Activated naive CD8-positive, alpha-beta T cell treated with anti-CD3 and anti-CD28 coated beads, Interleukin-2, amount 10 ng/mL, durations not matched to agents 7 days and 5 days (primary cell): ENCODE results near the gene KCNJ9. TPM values are rescaled to one million over a fixed set of nuclear protein-coding genes. Genes with fewer than 3 reads are reported as not detected.
"Not testable (repeated sequence)": the region's sequence is repeated elsewhere in the genome, so short reads cannot be mapped to it uniquely, and the experiment has no call there.

Source experiments
- ATAC-seq: fragments of 150-1000 bp; cut with Tn5 transposase; one replicate; pipeline ENCODE4 v1.10.0; 2021; ENCODE audit warnings: low read depth, moderate library complexity
- POLR2A ChIA-PET: fragments of 350-600 bp; sonication (Branson Sonifier 250); formaldehyde crosslinking; loops from one replicate; lab custom pipeline; 2021; ENCODE audit warnings: antibody characterized with exemption; lab: Charles Lee
- DNase-seq: peaks from one replicate; pipeline ENCODE4 v3.0.0; 2021
- H3K27ac Mint-ChIP-seq: one replicate; pipeline ENCODE4 v1.8.0; 2022; ENCODE audit warnings: mild to moderate bottlenecking, mixed read lengths
- H3K27me3 Mint-ChIP-seq: one replicate; pipeline ENCODE4 v1.8.0; 2022; ENCODE audit warnings: mild to moderate bottlenecking, moderate library complexity, mixed read lengths
- H3K36me3 Mint-ChIP-seq: one replicate; pipeline ENCODE4 v1.8.0; 2021; ENCODE audit warnings: mild to moderate bottlenecking, mixed read lengths
- H3K4me1 Mint-ChIP-seq: one replicate; pipeline ENCODE4 v1.8.0; 2021; ENCODE audit warnings: mixed read lengths
- H3K4me3 Mint-ChIP-seq: one replicate; pipeline ENCODE4 v1.8.0; 2022; ENCODE audit warnings: mild to moderate bottlenecking, moderate library complexity, mixed read lengths
- H3K9me3 Mint-ChIP-seq: one replicate; pipeline ENCODE4 v1.8.0; 2021; ENCODE audit warnings: mixed read lengths
- total RNA-seq, 2 experiments: library from RNA; stranded (reverse); gene quantifications; one replicate each; pipeline ENCODE4 v1.2.3, GENCODE V29; 2021

The KCNJ9 gene
- total RNA-seq, result not detected

DNA sequence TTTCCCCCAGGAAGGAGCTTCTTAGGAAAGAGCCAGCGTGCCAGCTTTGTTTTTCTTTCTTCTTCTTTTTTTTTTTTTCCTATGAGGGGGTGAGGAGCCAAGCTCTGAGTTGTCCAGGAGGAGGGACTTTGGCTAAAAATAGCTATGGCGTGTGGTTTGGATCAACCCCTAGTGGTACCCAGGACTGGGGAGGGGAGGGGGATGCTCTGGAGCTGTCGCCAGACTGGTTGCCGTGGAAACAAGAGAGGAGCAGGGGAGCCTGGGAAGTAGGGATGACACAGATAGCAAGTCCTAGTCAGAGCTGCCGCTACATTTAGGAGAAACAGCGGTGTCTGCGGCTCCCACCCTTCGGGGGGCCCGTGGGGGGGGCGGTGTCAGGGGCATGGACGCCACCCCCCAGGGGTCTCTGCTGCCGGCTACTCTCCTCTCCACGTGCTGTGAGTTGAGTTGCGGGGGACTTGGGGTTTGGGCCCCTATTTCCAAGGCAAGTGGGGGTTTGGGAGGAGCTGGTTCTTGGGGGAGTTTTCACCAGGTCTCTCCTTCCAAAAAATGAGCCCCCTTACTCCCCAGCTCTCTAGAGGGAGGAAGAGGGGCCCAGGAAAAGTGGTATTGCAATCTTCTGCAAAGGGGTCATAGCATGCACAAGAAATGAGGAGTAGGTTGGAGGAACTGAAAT is at the start of gene KCNJ9:
TSS of gene KCNJ9 (plus strand) at position 278 of the 676 bp plus-strand sequence. CDS start 2,493 bp downstream, outside the sequence.
- peaks cover 48% of the 10 kb centered on the region for H3K27me3 Mint-ChIP-seq
- ATAC-seq (no peak), DNase-seq (no peak)
- H3K36me3 Mint-ChIP-seq, result peaks cover 6% of the 10 kb centered on the region
- H3K27ac Mint-ChIP-seq, result no peak within 1 kb of the TSS
- H3K9me3 Mint-ChIP-seq, result no peaks in the 10 kb centered on the region
- peaks cover 15% of the 10 kb centered on the region for H3K4me1 Mint-ChIP-seq
- H3K4me3 Mint-ChIP-seq, result no peak within 1 kb of the TSS
- POLR2A ChIA-PET, result no interaction called here

DNA sequence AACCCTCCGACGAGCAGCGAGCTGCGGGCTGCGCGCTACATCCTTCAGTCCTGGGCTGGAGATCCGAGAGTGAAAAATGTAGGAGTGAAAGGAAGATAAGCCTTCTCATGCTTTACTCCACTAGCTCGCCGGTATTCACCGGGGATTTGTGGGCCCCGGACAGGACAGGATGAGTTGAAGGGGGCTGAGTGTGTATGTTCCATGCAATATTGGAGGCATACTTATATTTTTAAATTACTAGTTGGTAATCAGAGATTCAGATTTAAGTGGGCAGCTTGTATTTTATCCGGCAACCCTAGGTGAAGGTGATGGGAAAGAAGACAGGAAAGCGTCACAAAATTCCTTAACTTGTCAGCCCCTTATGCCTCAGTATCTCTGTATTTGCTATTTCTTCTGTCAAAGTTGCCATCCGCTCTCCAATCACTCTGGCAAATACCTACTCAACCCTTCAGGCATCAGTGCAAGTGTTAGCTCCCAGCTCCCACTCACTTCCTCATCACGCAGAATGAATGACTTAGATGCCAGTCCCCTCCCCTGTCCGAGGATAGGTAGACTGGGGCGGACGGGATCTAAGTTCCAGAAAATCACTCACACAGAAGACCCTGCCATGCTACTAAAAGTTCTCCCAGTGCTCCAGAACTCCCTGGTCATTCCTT is 49.0 kb upstream of the KCNJ9 start:
- Mint-ChIP-seq H3K27ac (peak overlapping the region; percentile 94), H3K36me3 (peaks cover 6% of the 10 kb centered on the region), H3K9me3 (no peaks in the 10 kb centered on the region), H3K4me1 (peaks cover 23% of the 10 kb centered on the region), H3K4me3 (peak overlapping the region; percentile 94), H3K27me3 (no peaks in the 10 kb centered on the region)
- POLR2A ChIA-PET, result interaction anchor here (0.7 to 3.4 kb wide), 3 partner anchors 15 to 108 kb away, joined by 3 to 22 read pairs (median 4); partner anchors contain the start of gene TAGLN2
- DNase-seq (no peak), ATAC-seq (no peak)

DNA sequence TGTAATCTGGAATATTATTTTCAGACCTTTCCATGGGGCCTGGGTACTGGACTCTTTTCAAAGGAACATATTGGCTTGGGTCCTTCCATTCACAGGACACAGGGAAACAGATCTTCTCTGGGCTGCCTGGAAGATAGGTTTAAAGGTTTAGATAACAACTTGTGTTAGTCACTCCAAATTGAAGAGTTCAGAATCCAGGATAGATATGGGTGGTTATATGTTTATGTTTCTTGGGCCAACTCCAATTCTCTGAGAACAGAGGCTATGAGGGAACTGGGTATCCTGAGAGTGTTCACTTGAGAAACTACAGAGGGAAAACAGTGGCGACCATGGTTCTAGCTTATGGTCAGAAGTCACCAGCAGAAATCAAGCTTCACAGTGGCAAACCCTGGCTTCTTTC is 40.9 kb upstream of the KCNJ9 start:
- Mint-ChIP-seq H3K4me1 (no peaks in the 10 kb centered on the region), H3K4me3 (no peak overlapping the region), H3K9me3 (no peaks in the 10 kb centered on the region), H3K27ac (no peak overlapping the region), H3K27me3 (peaks cover 11% of the 10 kb centered on the region), H3K36me3 (peaks cover 2% of the 10 kb centered on the region)
- no peak for ATAC-seq
- POLR2A ChIA-PET, result no interaction called here
- DNase-seq, result no peak

DNA sequence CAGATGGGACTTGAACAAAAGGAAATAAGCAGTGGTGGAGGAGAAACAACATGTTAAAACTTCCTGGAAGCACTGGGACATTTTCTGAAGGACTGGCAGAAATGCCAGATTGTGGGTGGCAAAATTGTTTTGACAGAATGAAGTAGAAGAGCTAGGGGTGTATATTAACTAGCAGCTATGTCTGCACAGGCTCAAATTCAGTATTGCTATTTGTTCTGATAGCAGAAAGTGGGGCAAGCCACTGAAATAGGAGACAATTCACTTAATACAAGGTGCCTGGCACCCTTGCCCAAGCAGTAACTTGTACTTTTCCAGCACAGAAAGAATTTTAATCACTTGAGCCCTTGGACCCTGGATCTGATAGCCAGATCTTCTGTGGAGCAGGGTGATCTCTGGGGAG is 37.8 kb upstream of the KCNJ9 start:
- Mint-ChIP-seq H3K4me1 (peaks cover 13% of the 10 kb centered on the region), H3K4me3 (no peak overlapping the region), H3K9me3 (no peaks in the 10 kb centered on the region), H3K27ac (no peak overlapping the region), H3K36me3 (peaks cover 2% of the 10 kb centered on the region), H3K27me3 (peaks cover 15% of the 10 kb centered on the region)
- POLR2A ChIA-PET, result no interaction called here
- DNase-seq, result no peak
- no peak for ATAC-seq

DNA sequence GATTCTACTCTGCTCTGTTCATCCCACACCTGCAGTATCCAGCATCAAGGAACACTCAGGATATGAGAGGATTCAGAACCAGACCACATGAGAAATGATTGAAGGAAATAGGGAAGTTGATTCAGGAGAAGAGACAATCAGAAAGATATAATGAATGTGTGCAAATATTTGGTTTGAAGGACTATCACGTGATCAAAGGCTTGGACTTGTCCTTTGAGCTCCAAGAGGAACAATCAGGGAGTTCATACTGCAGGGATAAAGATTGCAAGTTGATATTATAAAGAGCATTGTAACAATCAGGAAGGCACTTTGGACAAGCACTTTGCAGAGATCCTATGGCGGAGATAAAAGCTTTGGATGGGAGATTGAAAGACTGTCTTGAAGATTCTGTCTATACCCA is 35.7 kb upstream of the KCNJ9 start:
- ATAC-seq (no peak), DNase-seq (no peak)
- H3K27me3 Mint-ChIP-seq, result peaks cover 15% of the 10 kb centered on the region
- H3K36me3 Mint-ChIP-seq, result no peaks in the 10 kb centered on the region
- H3K9me3 Mint-ChIP-seq, result no peaks in the 10 kb centered on the region
- POLR2A ChIA-PET, result interaction anchor here (0.7 to 1.9 kb wide), 3 partner anchors 32 to 123 kb away, joined by 3 to 4 read pairs (median 4); partner anchors contain the start of gene IGSF9
- peaks cover 13% of the 10 kb centered on the region for H3K4me1 Mint-ChIP-seq
- H3K4me3 Mint-ChIP-seq, result no peak overlapping the region
- no peak overlapping the region for H3K27ac Mint-ChIP-seq

DNA sequence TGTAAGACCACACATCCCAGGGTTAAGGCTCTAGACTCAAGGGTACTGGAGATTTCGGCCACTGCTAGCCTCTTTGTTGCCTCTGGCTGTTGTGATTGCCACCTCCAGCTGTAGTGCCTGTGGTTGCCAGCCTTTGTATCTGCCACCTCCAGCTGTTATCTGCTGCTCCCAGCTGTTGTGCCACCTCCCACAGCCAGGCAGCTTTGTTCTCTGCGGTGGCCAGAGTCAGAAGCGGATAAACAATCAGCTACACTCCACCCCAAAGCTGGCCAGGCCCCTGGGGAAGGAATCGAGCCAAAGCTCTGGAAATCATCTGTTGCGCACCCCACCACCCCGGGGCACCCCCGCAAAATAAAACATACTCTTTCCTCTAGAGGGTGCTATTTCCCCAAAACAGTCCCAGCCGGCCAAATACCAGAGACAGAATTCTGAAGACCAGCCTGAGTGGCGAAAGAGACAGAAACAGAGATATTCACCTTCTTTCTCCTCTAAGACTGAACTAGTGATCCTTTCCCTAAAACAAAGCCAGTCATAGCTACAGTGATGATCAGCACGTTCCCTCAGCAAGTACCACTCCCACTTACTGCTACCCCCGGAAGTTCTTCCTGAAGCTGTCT is 34.7 kb upstream of the KCNJ9 start:
- peaks cover 17% of the 10 kb centered on the region for H3K27me3 Mint-ChIP-seq
- H3K4me3 Mint-ChIP-seq, result peak overlapping the region; percentile 78
- peaks cover 13% of the 10 kb centered on the region for H3K4me1 Mint-ChIP-seq
- ATAC-seq, result peak; percentile 80
- peak; percentile 47 for DNase-seq
- H3K27ac Mint-ChIP-seq, result peak overlapping the region; percentile 84
- H3K36me3 Mint-ChIP-seq, result no peaks in the 10 kb centered on the region
- H3K9me3 Mint-ChIP-seq, result no peaks in the 10 kb centered on the region
- POLR2A ChIA-PET, result interaction anchor here (0.6 to 1.6 kb wide), 6 partner anchors 15 to 219 kb away, joined by 3 to 4 read pairs (median 3); partner anchors contain the start of genes IGSF8 and PIGM

DNA sequence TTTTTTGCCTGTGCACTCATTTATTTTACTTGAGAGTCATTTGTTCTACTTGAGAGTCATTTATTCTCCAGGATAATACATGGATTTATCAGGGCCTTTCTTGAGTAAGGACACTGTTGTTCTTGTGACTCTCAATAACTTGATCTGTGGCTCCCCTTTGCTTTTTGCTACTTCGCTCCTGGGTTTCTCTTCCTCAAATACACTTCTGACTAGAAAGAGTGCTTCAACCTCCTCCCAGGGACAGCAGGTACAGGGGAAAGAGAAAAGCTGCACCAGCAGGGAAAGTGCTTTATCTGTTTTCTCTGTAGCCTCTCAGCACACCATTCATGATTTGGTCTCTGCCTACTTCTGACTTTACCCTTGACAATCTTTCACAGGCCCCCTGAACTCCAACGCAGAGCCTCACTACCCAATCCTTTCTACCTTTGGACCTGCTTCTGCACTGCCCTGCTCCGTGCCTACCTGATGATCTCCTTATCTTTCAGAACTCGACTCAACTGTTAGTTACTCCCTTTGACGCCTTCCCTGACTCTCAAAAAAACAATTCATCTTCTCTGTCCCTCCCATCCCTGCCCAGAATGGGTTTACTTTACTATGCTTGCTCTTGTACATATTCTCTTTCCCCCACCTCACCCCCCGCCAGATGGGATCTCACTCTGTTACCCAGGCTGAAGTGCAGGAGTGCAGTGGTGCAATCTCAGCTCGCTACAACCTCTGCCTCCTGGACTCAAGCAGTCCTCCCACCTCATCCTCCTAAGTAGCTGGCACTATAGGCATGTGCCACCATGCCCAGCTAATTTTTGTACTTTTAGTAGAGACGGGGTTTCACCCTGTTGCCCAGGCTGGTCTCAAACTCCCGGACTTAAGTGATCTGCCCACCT is 34.0 kb upstream of the KCNJ9 start:
- peaks cover 13% of the 10 kb centered on the region for H3K4me1 Mint-ChIP-seq
- DNase-seq (no peak), ATAC-seq (no peak)
- H3K36me3 Mint-ChIP-seq, result no peaks in the 10 kb centered on the region
- peaks cover 19% of the 10 kb centered on the region for H3K27me3 Mint-ChIP-seq
- H3K9me3 Mint-ChIP-seq, result no peaks in the 10 kb centered on the region
- H3K27ac Mint-ChIP-seq, result peak overlapping the region; percentile 84
- POLR2A ChIA-PET, result interaction anchor here (1.0 to 1.6 kb wide), 4 partner anchors 15 to 51 kb away, joined by 3 to 4 read pairs (median 3); partner anchors contain the start of genes IGSF8 and PIGM
- H3K4me3 Mint-ChIP-seq, result peak overlapping the region; percentile 78

DNA sequence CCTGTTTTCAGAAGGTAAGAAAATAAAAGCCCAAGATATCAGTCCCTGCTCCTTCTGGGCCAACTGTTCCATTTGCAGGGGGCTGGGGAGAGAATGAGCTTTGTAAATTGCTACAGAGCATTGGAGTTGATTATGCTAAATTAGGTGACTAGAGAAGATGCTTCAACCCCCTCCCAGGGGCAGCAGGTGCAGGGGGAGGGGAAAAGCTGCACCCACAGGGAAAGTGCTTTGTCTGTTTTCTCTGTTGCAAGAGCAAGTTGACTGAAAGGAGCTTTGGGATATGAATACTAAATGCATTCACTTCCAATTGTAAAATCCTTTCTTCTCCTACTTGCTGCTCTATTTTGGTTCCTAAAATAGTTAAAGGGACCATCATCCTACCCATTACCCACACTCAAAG is 33.0 kb upstream of the KCNJ9 start:
- Mint-ChIP-seq H3K4me1 (peaks cover 13% of the 10 kb centered on the region), H3K36me3 (no peaks in the 10 kb centered on the region), H3K27ac (no peak overlapping the region), H3K27me3 (peaks cover 22% of the 10 kb centered on the region), H3K4me3 (no peak overlapping the region), H3K9me3 (no peaks in the 10 kb centered on the region)
- no peak for DNase-seq
- no peak for ATAC-seq
- POLR2A ChIA-PET, result no interaction called here

DNA sequence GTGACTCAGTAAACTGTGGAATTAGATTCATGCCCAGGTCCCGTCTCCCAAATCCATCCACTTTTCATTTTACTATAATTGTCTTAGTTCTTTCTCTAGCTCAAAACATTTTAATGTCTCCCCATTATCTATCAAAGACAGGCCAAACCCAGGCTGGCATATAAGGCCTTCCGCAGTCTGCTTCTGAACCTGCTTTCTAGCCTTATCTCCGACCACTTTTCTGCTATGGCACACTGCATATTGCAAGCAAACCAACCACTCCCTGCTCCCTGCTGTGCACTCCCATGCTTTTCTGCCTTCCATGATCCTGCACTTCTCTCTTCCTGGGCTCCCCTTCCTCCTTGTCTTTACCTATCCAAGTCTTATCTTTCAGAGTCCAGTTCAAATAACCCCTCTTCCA is 32.2 kb upstream of the KCNJ9 start:
- Mint-ChIP-seq H3K27ac (no peak overlapping the region), H3K4me3 (no peak overlapping the region), H3K4me1 (peaks cover 14% of the 10 kb centered on the region), H3K9me3 (no peaks in the 10 kb centered on the region), H3K36me3 (no peaks in the 10 kb centered on the region), H3K27me3 (peaks cover 24% of the 10 kb centered on the region)
- ATAC-seq (no peak), DNase-seq (no peak)
- POLR2A ChIA-PET, result no interaction called here

DNA sequence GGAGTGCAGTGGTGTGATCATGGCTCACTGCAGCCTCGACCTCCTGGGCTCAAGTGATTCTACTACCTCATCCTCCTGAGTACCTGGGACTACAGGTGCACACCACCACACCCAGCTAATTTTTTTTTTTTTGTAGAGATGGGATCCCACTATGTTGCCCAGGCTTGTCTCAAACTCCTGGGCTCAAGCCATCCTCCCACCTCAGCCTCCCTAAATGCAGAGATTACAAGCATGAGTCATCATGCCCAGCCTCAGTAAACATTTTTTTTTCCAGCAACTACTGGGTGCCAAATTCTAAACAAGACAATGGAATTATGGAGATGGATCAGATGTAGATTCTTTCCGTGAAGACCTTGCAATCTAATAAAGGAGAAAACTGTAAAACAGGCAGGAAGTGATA is 31.2 kb upstream of the KCNJ9 start:
- DNase-seq, H3K27ac Mint-ChIP-seq, H3K4me3 Mint-ChIP-seq, H3K9me3 Mint-ChIP-seq, ATAC-seq, H3K36me3 Mint-ChIP-seq, POLR2A ChIA-PET: not testable (repeated sequence)
- Mint-ChIP-seq H3K4me1 (peaks cover 15% of the 10 kb centered on the region), H3K27me3 (peaks cover 16% of the 10 kb centered on the region)

DNA sequence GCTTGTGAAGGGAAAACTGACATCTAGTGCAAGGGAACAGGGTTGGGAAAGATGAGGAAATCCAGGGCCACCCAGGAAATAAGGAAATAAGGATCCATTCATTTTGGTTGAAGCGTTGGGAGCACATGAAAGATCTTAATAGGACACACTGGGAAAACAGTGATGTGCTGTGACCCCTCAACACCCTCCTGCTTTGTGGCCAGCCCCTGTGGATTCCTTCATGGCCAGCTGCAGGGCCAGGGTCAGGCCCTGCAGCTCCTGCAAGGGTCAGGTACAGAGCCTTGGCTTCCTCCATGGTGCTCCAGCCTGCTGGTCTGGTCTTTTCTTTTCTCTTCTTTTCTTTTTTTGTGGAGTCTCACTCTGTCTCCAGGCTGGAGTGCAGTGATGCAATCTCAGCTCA is 30.7 kb upstream of the KCNJ9 start:
- no peak for ATAC-seq
- H3K4me1 Mint-ChIP-seq, result peaks cover 15% of the 10 kb centered on the region
- H3K9me3 Mint-ChIP-seq, result no peaks in the 10 kb centered on the region
- peaks cover 16% of the 10 kb centered on the region for H3K27me3 Mint-ChIP-seq
- H3K36me3 Mint-ChIP-seq, result no peaks in the 10 kb centered on the region
- no peak overlapping the region for H3K4me3 Mint-ChIP-seq
- no peak for DNase-seq
- POLR2A ChIA-PET, result no interaction called here
- H3K27ac Mint-ChIP-seq, result no peak overlapping the region

DNA sequence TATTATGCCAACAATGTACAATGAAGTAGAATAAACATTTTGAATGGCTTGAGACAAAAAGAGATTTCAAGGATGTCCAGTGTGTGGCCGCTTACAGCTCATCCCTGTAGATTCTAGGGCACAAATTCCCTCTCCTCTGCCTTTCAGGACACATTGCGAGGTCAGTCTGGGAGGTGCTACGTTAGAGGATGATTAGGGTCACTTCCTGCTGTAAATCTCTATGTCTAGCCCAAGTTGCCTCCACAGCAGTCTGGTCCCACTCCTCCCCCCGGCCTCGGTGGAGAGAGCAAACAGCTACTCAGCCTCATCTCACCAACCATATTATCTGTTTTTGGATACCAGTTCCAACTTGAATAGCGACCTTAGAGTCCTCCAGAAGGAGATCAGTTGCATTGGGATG is 28.4 kb upstream of the KCNJ9 start:
- Mint-ChIP-seq H3K27ac (no peak overlapping the region), H3K4me1 (peaks cover 2% of the 10 kb centered on the region), H3K36me3 (no peaks in the 10 kb centered on the region), H3K9me3 (no peaks in the 10 kb centered on the region), H3K4me3 (no peak overlapping the region), H3K27me3 (peaks cover 32% of the 10 kb centered on the region)
- no peak for ATAC-seq
- DNase-seq, result no peak
- POLR2A ChIA-PET, result no interaction called here
